Panc1 (cell line): ENCODE measurements around the gene PKIB. TPM values are rescaled to one million over a fixed set of nuclear protein-coding genes. Genes with fewer than 3 reads are reported as not detected.

ENCODE experiments used
- ATAC-seq: fragments of 200-7000 bp; cut with Tn5 transposase; 2 replicates; pipeline ENCODE4 v1.9.1; 2020; ENCODE audit warnings: mild to moderate bottlenecking, moderate library complexity
- BruUV-seq: library from RNA; stranded (reverse); fragments of 400-500 nt; replicated peaks from 2 replicates; lab custom pipeline; 2021; lab: Mats Ljungman, UMichigan
- CTCF ChIA-PET: fragments of 300-600 bp; sonication (Branson Sonifier 250); formaldehyde crosslinking; loops from one replicate; lab custom pipeline; 2022; ENCODE audit warnings: antibody characterized with exemption; lab: Charles Lee
- POLR2A ChIA-PET: fragments of 300-600 bp; sonication (Branson Sonifier 250); formaldehyde crosslinking; loops from one replicate; lab custom pipeline; 2022; ENCODE audit warnings: antibody characterized with exemption; lab: Charles Lee
- DNase-seq: peaks from one replicate; pipeline ENCODE4 v3.0.0-alpha.2; 2010; ENCODE audit warnings: low read depth, low spot score
- H3K27ac ChIP-seq: 2 replicates; pipeline ENCODE4 v1.5.1; 2011; ENCODE audit warnings: mild to moderate bottlenecking, low read length, inconsistent platforms
- H3K27me3 ChIP-seq: fragments of 200-500 bp; sonication (Bioruptor generic); 2 replicates; pipeline ENCODE4 v1.6.0; 2014; ENCODE audit warnings: low read length, inconsistent platforms; ENCODE audit not compliant: control insufficient read depth, insufficient read depth
- H3K36me3 ChIP-seq: fragments of 200-500 bp; sonication (Bioruptor generic); 2 replicates; pipeline ENCODE4 v1.5.1; 2014; ENCODE audit warnings: inconsistent platforms, mild to moderate bottlenecking, low read length, moderate library complexity; ENCODE audit not compliant: control insufficient read depth, insufficient read depth
- H3K4me1 ChIP-seq: 2 replicates; pipeline ENCODE4 v1.5.1; 2011; ENCODE audit warnings: inconsistent platforms, mild to moderate bottlenecking, low read length, moderate library complexity; ENCODE audit not compliant: control insufficient read depth, insufficient read depth
- H3K4me3 ChIP-seq, 2 experiments: 2 replicates each; pipeline ENCODE4 v1.5.1; 2011 to 2012; ENCODE audit warnings: low read depth in 2 of 2, low read length in 2 of 2, mild to moderate bottlenecking in 2 of 2, inconsistent platforms in 1 of 2, moderate library complexity in 1 of 2
- H3K9me3 ChIP-seq: fragments of 200-500 bp; sonication (Bioruptor generic); 2 replicates; pipeline ENCODE4 v1.5.1; 2014; ENCODE audit warnings: low read depth, mild to moderate bottlenecking, inconsistent platforms, low read length, moderate library complexity; ENCODE audit not compliant: control insufficient read depth, insufficient read depth
- POLR2AphosphoS5 ChIP-seq: IDR thresholded peaks from 2 replicates; pipeline ENCODE4 v1.6.1; 2012; ENCODE audit warnings: mild to moderate bottlenecking, low read depth, low read length, moderate library complexity
- SIN3A ChIP-seq: IDR thresholded peaks from 2 replicates; pipeline ENCODE4 v1.6.1; 2012; ENCODE audit warnings: low read depth, mild to moderate bottlenecking, low read length, moderate library complexity, borderline replicate concordance; ENCODE audit not compliant: insufficient read depth
- TCF7L2 ChIP-seq: IDR thresholded peaks from 2 replicates; pipeline ENCODE4 v1.6.1; 2011; ENCODE audit warnings: mild to moderate bottlenecking, low read depth, low read length, inconsistent platforms
- in situ Hi-C: cut with HindIII; loops from 2 replicates; pipeline ENCODE4 v1.10.0; 2016; ENCODE audit warnings: low sequenced_read_pairs, low pct_unique_long_range_greater_than_20kb
- intact Hi-C: fragments of 100-400 bp; cut with micrococcal nuclease; formaldehyde crosslinking; loops from one replicate; pipeline ENCODE4 v1.10.0; 2022; ENCODE audit not compliant: unreplicated experiment
- total RNA-seq: library from RNA; stranded (reverse); gene quantifications from one replicate; pipeline ENCODE4 v1.2.1, GENCODE V29; 2021; ENCODE audit not compliant: unreplicated experiment
- TF ChIP-seq, protein P1 (sequence below): fragments of 450-650 bp; IDR thresholded peaks from 2 replicates; pipeline ENCODE4 v1.5.1; 2017; ENCODE audit warnings: mild to moderate bottlenecking
- TF ChIP-seq, protein P2 (sequence below), 2 experiments: IDR thresholded peaks; 2 replicates each; pipeline ENCODE4 v1.6.1; 2011 to 2012; ENCODE audit warnings: low read depth in 2 of 2, control low read depth in 1 of 2, low read length in 1 of 2, mild to moderate bottlenecking in 1 of 2, moderate library complexity in 1 of 2; ENCODE audit not compliant: insufficient read depth in 1 of 2

The PKIB gene
- total RNA-seq, 1 experiment from 2014 or later: 1.1 TPM

DNA sequence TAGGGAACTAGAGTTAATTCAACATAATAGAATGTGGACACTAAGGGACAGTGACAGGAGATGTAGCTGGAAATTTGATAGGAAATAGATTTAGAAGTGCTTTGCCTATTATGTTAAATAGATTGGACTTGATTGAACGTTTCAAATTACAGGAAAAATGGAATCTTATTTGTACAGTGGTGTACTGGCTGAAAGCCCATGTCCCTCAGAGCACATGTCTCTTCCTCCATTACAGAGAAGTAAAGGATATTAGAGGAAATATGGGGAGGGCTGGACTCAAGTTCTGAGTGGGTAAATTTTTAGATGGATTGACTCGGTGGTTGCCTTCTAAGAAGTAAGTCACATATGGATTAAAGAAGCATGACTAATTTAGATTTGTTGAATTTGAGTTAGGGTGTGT lies 11.4 kb downstream of the PKIB start:
- intact Hi-C loops (no loop called here), in situ Hi-C loops (no loop called here)
- ChIA-PET POLR2A (no interaction called here), CTCF (interaction anchor here (0.6 kb wide), 1 partner anchor 30 kb away, joined by 4 read pairs; no protein-coding TSS in a partner anchor)
- no peaks in the 10 kb centered on the region for H3K4me1 ChIP-seq
- no peak for DNase-seq
- H3K27me3 ChIP-seq: no peaks in the 10 kb centered on the region; the same call in 1 of the 2 replicates
- no peak overlapping the region for H3K27ac ChIP-seq
- no peaks in the 10 kb centered on the region for H3K36me3 ChIP-seq
- H3K4me3 ChIP-seq: no peak overlapping the region
- no TSS peak for BruUV-seq
- H3K9me3 ChIP-seq: no peaks in the 10 kb centered on the region
- TF ChIP-seq TCF7L2: no peak
- TF ChIP-seq, protein P1, sequence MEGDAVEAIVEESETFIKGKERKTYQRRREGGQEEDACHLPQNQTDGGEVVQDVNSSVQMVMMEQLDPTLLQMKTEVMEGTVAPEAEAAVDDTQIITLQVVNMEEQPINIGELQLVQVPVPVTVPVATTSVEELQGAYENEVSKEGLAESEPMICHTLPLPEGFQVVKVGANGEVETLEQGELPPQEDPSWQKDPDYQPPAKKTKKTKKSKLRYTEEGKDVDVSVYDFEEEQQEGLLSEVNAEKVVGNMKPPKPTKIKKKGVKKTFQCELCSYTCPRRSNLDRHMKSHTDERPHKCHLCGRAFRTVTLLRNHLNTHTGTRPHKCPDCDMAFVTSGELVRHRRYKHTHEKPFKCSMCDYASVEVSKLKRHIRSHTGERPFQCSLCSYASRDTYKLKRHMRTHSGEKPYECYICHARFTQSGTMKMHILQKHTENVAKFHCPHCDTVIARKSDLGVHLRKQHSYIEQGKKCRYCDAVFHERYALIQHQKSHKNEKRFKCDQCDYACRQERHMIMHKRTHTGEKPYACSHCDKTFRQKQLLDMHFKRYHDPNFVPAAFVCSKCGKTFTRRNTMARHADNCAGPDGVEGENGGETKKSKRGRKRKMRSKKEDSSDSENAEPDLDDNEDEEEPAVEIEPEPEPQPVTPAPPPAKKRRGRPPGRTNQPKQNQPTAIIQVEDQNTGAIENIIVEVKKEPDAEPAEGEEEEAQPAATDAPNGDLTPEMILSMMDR: no peak
- no peak for TF ChIP-seq POLR2AphosphoS5
- TF ChIP-seq, protein P2, sequence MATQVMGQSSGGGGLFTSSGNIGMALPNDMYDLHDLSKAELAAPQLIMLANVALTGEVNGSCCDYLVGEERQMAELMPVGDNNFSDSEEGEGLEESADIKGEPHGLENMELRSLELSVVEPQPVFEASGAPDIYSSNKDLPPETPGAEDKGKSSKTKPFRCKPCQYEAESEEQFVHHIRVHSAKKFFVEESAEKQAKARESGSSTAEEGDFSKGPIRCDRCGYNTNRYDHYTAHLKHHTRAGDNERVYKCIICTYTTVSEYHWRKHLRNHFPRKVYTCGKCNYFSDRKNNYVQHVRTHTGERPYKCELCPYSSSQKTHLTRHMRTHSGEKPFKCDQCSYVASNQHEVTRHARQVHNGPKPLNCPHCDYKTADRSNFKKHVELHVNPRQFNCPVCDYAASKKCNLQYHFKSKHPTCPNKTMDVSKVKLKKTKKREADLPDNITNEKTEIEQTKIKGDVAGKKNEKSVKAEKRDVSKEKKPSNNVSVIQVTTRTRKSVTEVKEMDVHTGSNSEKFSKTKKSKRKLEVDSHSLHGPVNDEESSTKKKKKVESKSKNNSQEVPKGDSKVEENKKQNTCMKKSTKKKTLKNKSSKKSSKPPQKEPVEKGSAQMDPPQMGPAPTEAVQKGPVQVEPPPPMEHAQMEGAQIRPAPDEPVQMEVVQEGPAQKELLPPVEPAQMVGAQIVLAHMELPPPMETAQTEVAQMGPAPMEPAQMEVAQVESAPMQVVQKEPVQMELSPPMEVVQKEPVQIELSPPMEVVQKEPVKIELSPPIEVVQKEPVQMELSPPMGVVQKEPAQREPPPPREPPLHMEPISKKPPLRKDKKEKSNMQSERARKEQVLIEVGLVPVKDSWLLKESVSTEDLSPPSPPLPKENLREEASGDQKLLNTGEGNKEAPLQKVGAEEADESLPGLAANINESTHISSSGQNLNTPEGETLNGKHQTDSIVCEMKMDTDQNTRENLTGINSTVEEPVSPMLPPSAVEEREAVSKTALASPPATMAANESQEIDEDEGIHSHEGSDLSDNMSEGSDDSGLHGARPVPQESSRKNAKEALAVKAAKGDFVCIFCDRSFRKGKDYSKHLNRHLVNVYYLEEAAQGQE (IDR thresholded peaks at IDR 0.05; ENCODE audit: insufficient read depth in 1 of 2, low read depth in 2 of 2, low read length in 1 of 2): no peak
- no peak for TF ChIP-seq SIN3A
- no peak for ATAC-seq

DNA sequence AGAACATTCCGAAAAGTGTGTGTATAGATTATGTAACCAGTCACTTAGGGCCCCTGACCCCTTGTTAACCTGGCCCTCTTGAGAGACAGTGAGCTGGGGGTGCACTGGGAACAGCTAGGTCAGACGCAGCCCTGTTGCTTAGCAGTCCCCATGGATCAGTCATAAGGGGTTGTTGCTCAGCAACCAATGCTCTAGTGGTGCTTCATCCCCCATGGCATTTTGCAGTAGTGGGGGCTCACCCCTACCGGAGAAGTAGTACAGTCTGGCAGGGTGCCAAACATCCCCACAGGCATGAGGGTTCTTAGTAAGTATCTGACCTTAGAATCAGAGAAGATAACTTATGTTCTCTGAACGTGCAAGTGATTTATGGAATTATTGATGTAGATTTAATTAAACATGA lies 12.3 kb downstream of the PKIB start:
- Histone ChIP-seq H3K27ac (no peak overlapping the region), H3K27me3 (no peaks in the 10 kb centered on the region; the same call in 1 of the 2 replicates), H3K4me1 (no peaks in the 10 kb centered on the region), H3K9me3 (no peaks in the 10 kb centered on the region), H3K4me3 (no peak overlapping the region), H3K36me3 (no peaks in the 10 kb centered on the region)
- ChIA-PET POLR2A (no interaction called here), CTCF (no interaction called here)
- intact Hi-C loops: no loop called here
- no TSS peak for BruUV-seq
- ATAC-seq: no peak
- in situ Hi-C loops: no loop called here
- TF ChIP-seq POLR2AphosphoS5 (no peak), SIN3A (no peak), TCF7L2 (no peak)
- TF ChIP-seq, protein P2 (IDR thresholded peaks at IDR 0.05; ENCODE audit: insufficient read depth in 1 of 2, low read depth in 2 of 2, low read length in 1 of 2): no peak
- TF ChIP-seq, protein P1: no peak
- no peak for DNase-seq
